HepG2 (cell line): Measurements from ENCODE around the gene PDLIM5. TPM values are rescaled to one million over a fixed set of nuclear protein-coding genes. Genes with fewer than 3 reads are reported as not detected.

Experiments used
- ARID4A ChIP-seq: sonication (generic); formaldehyde crosslinking; IDR thresholded peaks from 2 replicates; pipeline ENCODE4 v1.5.0; 2020; ENCODE audit warnings: mild to moderate bottlenecking, missing genetic modification reagents, borderline replicate concordance
- ARNT ChIP-seq: fragments of 450-650 bp; IDR thresholded peaks from 2 replicates; pipeline ENCODE4 v1.6.1; 2017
- ATF7 ChIP-seq, 2 experiments: fragments of 450-650 bp in 1 of 2; sonication (generic) in 1 of 2; formaldehyde crosslinking in 1 of 2; IDR thresholded peaks; 2 replicates each; pipeline versions ENCODE4 v1.4.0 to v1.6.1; 2016 to 2020; ENCODE audit warnings: antibody characterized with exemption in 1 of 2, mild to moderate bottlenecking in 1 of 2, missing genetic modification reagents in 1 of 2
- HDAC1 ChIP-seq: sonication (generic); formaldehyde crosslinking; IDR thresholded peaks from 2 replicates; pipeline ENCODE4 v1.5.1; 2020; ENCODE audit warnings: mild to moderate bottlenecking, missing genetic modification reagents
- HDAC6 ChIP-seq: fragments of 200-600 bp; sonication (generic); IDR thresholded peaks from 2 replicates; pipeline ENCODE4 v1.7.0; 2017; ENCODE audit warnings: mild to moderate bottlenecking, antibody characterized with exemption, low read length, low read depth
- HMG20A ChIP-seq: IDR thresholded peaks from 2 replicates; pipeline ENCODE4 v1.6.1; 2016; ENCODE audit warnings: borderline replicate concordance
- JUN ChIP-seq: sonication (generic); formaldehyde crosslinking; IDR thresholded peaks from 2 replicates; pipeline ENCODE4 v1.4.0; 2020; ENCODE audit warnings: mild to moderate bottlenecking, missing genetic modification reagents
- MXD4 ChIP-seq: IDR thresholded peaks from 2 replicates; pipeline ENCODE4 v1.6.1; 2016; ENCODE audit warnings: mild to moderate bottlenecking, missing biosample characterization, missing genetic modification reagents
- MYNN ChIP-seq: sonication (generic); formaldehyde crosslinking; IDR thresholded peaks from 2 replicates; pipeline ENCODE4 v1.4.0; 2020; ENCODE audit warnings: mild to moderate bottlenecking, low read depth, missing genetic modification reagents
- NFATC3 ChIP-seq: sonication (generic); formaldehyde crosslinking; IDR thresholded peaks from 2 replicates; pipeline ENCODE4 v1.5.1; 2020; ENCODE audit warnings: mild to moderate bottlenecking, missing genetic modification reagents
- NRL ChIP-seq: sonication (generic); formaldehyde crosslinking; IDR thresholded peaks from 2 replicates; pipeline ENCODE4 v1.5.0; 2020; ENCODE audit warnings: missing genetic modification reagents, mild to moderate bottlenecking, moderate library complexity, borderline replicate concordance
- RARA ChIP-seq: IDR thresholded peaks from 2 replicates; pipeline ENCODE4 v1.6.1; 2016; ENCODE audit warnings: missing genetic modification reagents, missing compliant biosample characterization
- REXO4 ChIP-seq: sonication (generic); formaldehyde crosslinking; IDR thresholded peaks from 2 replicates; pipeline ENCODE4 v1.8.0; 2022; ENCODE audit warnings: missing genetic modification reagents, mild to moderate bottlenecking, borderline replicate concordance
- TBL1XR1 ChIP-seq: fragments of 150-350 bp; IDR thresholded peaks from 2 replicates; pipeline ENCODE4 v1.6.1; 2014; ENCODE audit warnings: borderline replicate concordance, low read length; ENCODE audit not compliant: partially characterized antibody
- ZBTB14 ChIP-seq: sonication (generic); formaldehyde crosslinking; IDR thresholded peaks from 2 replicates; pipeline ENCODE4 v1.4.0; 2020; ENCODE audit warnings: missing genetic modification reagents
- ZBTB38 ChIP-seq: sonication (generic); formaldehyde crosslinking; IDR thresholded peaks from 2 replicates; pipeline ENCODE4 v1.5.1; 2020; ENCODE audit warnings: mild to moderate bottlenecking, missing genetic modification reagents
- ZNF207 ChIP-seq: fragments of 450-650 bp; IDR thresholded peaks from 2 replicates; pipeline ENCODE4 v1.6.1; 2016; ENCODE audit warnings: antibody characterized with exemption, borderline replicate concordance
- ZNF232 ChIP-seq: sonication (generic); formaldehyde crosslinking; IDR thresholded peaks from 2 replicates; pipeline ENCODE4 v1.4.0; 2020; ENCODE audit warnings: missing genetic modification reagents, borderline replicate concordance
- ZNF337 ChIP-seq: sonication (generic); formaldehyde crosslinking; IDR thresholded peaks from 2 replicates; pipeline ENCODE4 v1.5.1; 2020; ENCODE audit warnings: missing genetic modification reagents, low read depth, mild to moderate bottlenecking, borderline replicate concordance
- ZNF512B ChIP-seq: sonication (generic); formaldehyde crosslinking; IDR thresholded peaks from 2 replicates; pipeline ENCODE4 v1.5.1; 2020; ENCODE audit warnings: missing genetic modification reagents, mild to moderate bottlenecking, borderline replicate concordance
- ZNF7 ChIP-seq: IDR thresholded peaks from 2 replicates; pipeline ENCODE4 v1.6.1; 2016; ENCODE audit warnings: missing biosample characterization, missing genetic modification reagents
- ZNF792 ChIP-seq: IDR thresholded peaks from 2 replicates; pipeline ENCODE4 v1.6.1; 2016
- polyA plus RNA-seq, 8 experiments: library from polyadenylated mRNA; depleted of rRNA in 3 of 8; stranded (reverse) in 7 of 8; unstranded in 1 of 8; fragments of >200 nt; fragmentation: Illumina TruSeq in 4 of 8; extraction: Trizol in 4 of 8; gene quantifications; 2 replicates each; pipeline versions ENCODE4 v1.2.1 to v1.2.3, GENCODE V29; 2011 to 2016; ENCODE audit warnings: low read depth in 4 of 8, missing spikeins in 1 of 8, mixed read lengths in 1 of 8; ENCODE audit not compliant: insufficient read depth in 1 of 8
- total RNA-seq, 5 experiments: library from RNA; depleted of rRNA; stranded (reverse); fragments of >200 nt; fragmentation: Illumina TruSeq; extraction: Trizol; gene quantifications; 2 replicates each; pipeline ENCODE4 v1.2.3, GENCODE V29; 2016; ENCODE audit warnings: low read depth in 1 of 5

Gene PDLIM5
- total and polyA plus RNA-seq, 2 of the 13 experiments (the other 11 are each of a cell fraction or from before 2014, with no cell fraction given): 52.8 to 119 TPM

GRCh38 chr4:94410678-94411206 is 41.0 kb upstream of the PDLIM5 start (continued):
- peak; percentile 58 for TF ChIP-seq RARA (CRISPR knock-in tag)
- peak; percentile 68; the same call in 1 of the 2 replicates for TF ChIP-seq HMG20A (CRISPR knock-in tag)
- TF ChIP-seq JUN (CRISPR knock-in tag): no peak
- TF ChIP-seq ATF7 (IDR thresholded peaks at IDR 0.05): no peak
- no peak for TF ChIP-seq ATF7 (CRISPR knock-in tag; IDR thresholded peaks at IDR 0.05)
- TF ChIP-seq HDAC6: no peak
- TF ChIP-seq ZNF7 (CRISPR knock-in tag): no peak
- TF ChIP-seq ZNF512B (CRISPR knock-in tag): no peak
- TF ChIP-seq REXO4: no peak
- no peak for TF ChIP-seq NRL
- TF ChIP-seq ZNF792 (CRISPR knock-in tag): no peak
- TF ChIP-seq ARID4A (CRISPR knock-in tag): no peak; the same call in 1 of the 2 replicates
- TF ChIP-seq ZNF337 (CRISPR knock-in tag): no peak
- TF ChIP-seq MXD4 (CRISPR knock-in tag): no peak
- TF ChIP-seq MYNN (CRISPR knock-in tag): no peak
- TF ChIP-seq TBL1XR1: no peak
- TF ChIP-seq ZNF232 (CRISPR knock-in tag): no peak
- no peak for TF ChIP-seq ZBTB38
- no peak for TF ChIP-seq ARNT
- TF ChIP-seq ZBTB14 (CRISPR knock-in tag): no peak
- no peak for TF ChIP-seq NFATC3 (CRISPR knock-in tag)
- TF ChIP-seq ZNF207: no peak
- no peak for TF ChIP-seq HDAC1 (CRISPR knock-in tag)
